ENCODE results near the gene DTX3.

DNA sequence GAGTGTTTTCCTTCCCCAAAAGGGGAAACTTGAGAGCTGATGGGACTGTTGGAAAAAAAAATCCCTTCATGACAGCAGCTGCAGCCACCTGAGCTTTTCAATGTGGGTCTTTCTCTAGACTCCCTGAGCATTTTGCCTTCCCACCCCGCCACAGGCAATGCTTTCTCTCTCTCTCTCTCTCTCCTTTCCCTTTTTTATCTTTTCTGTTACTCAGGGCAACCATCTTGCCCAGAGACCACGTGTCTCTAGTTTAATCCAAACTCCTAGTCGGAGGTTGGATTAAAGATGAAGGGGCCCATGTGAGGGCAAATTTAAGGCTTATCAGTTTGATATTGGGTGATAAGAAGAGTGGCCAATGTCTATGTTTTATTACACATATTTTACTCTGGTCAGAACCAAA, 54.3 kb downstream of the DTX3 start:
- no peak for TF ChIP-seq EZH2 (IDR thresholded peaks at IDR 0.05; ENCODE audit: low read length, unreplicated experiment)
- no peak for TF ChIP-seq EZH2phosphoT487 (IDR thresholded peaks at IDR 0.05; ENCODE audit: borderline replicate concordance, low read length)
- TF ChIP-seq, protein P1, sequence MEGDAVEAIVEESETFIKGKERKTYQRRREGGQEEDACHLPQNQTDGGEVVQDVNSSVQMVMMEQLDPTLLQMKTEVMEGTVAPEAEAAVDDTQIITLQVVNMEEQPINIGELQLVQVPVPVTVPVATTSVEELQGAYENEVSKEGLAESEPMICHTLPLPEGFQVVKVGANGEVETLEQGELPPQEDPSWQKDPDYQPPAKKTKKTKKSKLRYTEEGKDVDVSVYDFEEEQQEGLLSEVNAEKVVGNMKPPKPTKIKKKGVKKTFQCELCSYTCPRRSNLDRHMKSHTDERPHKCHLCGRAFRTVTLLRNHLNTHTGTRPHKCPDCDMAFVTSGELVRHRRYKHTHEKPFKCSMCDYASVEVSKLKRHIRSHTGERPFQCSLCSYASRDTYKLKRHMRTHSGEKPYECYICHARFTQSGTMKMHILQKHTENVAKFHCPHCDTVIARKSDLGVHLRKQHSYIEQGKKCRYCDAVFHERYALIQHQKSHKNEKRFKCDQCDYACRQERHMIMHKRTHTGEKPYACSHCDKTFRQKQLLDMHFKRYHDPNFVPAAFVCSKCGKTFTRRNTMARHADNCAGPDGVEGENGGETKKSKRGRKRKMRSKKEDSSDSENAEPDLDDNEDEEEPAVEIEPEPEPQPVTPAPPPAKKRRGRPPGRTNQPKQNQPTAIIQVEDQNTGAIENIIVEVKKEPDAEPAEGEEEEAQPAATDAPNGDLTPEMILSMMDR (conservative IDR thresholded peaks at IDR 0.05; ENCODE audit: low read depth, low read length) = no peak
